Stimulated activated CD4-positive, alpha-beta T cell treated with anti-CD3 and anti-CD28 coated beads, Interleukin-12 subunit alpha, Interleukin-12 subunit beta, amount 100 ng/mL, for 4 hours (primary cell): ENCODE measurements around the gene CPED1.
"Not testable (repeated sequence)": the region's sequence is repeated elsewhere in the genome, so short reads cannot be mapped to it uniquely, and the experiment has no call there.

Source experiments
- DNase-seq: peaks from one replicate; pipeline ENCODE4 v3.0.0-alpha.2; 2020

CPED1 gene

GRCh38 chr7:121042899-121043298 lies 54.4 kb downstream of the CPED1 start:
- no peak for DNase-seq

- no peak for DNase-seq
Observed at GRCh38 chr7:121043314-121044234, 55.1 kb downstream of the CPED1 start.

DNA sequence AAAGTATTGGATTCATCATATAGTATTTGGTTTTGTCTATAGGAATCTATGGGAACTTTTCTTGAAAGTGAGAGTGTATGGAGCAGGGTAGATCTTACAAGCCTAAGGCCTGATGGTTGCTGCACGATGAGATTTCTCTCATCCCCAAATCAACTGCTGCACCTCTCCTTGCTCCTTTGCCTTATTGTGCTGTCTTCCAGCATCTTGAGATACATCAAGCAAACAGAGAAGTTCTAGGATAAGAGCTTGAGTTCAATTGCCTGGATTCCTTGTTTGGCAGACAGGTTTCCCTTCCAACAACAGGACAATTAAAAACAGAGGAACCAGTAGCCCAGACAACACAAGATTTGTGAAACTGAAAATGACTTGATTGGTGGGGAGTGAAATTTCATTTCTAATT lies 56.6 kb downstream of the CPED1 start:
- no peak for DNase-seq

GRCh38 chr7:121046009-121046408 lies 57.5 kb downstream of the CPED1 start:
- no peak for DNase-seq

GRCh38 chr7:121046893-121047468 lies 58.5 kb downstream of the CPED1 start:
- DNase-seq, result no peak

DNA sequence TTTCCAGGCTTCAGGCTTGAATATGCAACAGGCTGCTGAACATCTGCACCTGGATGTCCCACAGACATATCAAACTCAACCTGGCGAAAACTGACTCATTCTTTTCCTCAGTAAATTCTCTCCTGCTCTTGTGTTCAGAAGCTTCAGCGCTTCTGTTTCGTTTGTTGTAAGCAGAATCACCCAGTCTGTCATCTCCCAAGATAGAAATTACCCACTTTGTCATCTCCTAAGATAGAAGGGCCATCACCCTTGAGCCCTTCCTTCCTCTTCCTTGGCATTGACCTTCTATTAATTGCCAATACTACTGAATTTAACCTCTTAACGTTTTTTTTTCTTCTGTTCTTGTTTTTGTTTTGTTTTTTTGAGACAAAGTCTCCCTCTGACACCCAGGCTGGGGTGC lies 59.7 kb downstream of the CPED1 start:
- no peak for DNase-seq

DNA sequence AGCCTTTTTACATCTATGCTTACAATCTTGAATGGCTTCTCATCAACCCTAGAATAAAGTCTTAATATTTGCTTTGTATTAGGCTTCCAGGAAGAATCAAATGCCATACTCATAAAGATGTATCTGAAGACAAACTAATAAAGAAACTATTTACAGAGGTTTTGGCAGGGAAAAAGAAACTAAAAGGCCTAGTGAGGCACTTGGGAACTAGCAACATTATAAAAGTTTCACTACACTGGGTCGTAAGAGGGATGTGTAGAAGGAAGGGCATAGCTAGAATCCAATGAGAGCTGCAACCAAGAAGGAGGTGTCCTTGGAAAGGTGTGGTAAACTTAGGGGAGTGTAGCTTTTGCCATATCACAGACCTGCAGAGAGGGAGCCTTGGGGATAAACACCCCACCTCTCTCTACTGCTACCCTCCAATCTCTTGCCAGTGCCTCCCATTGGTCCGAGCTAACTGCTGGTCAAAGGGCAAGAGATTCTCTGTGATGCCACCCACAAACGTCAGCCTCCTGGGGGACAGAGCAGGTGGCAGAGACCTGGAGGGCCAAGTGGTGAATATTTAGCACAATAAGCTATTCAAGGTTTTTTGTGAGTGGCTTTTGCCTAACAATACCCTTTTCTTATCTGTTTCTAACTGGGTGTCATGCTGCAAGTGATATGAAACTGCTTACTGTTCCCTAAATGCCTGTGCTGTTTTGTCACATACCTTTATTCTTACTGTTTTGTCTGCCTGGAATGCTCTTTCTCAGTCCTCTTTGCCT lies 60.7 kb downstream of the CPED1 start:
- DNase-seq, result no peak

DNA sequence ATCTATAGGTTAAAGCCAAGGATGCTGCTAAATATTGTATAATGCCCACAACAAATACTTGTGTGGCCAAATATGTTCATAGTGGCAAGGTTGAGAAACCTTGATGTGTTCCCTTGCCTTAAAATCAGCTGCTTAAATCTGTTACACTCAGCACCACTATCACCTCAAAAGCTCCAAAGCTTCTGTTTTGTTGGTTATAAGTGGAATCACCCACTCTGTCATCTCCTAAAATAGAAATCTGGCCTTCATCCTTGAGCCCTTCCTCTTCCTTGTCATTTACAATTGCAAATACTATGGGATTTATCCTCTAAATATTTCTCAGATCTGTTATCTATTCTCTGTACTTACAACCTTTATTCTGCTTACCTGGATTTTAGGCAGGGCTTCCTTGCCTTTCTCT lies 61.4 kb downstream of the CPED1 start:
- no peak for DNase-seq

GRCh38 chr7:121053219-121053618 lies 64.7 kb downstream of the CPED1 start:
- no peak for DNase-seq

- no peak for DNase-seq
Observed at GRCh38 chr7:121054925-121055324, 66.4 kb downstream of the CPED1 start.

GRCh38 chr7:121057878-121058277 lies 69.4 kb downstream of the CPED1 start:
- DNase-seq, result no peak

- no peak for DNase-seq
Observed at GRCh38 chr7:121058975-121059374, 70.5 kb downstream of the CPED1 start.

- DNase-seq, result not testable (repeated sequence)
Observed at GRCh38 chr7:121059979-121060509, 71.5 kb downstream of the CPED1 start.

- DNase-seq, result no peak
Observed at GRCh38 chr7:121061677-121062582, 73.4 kb downstream of the CPED1 start.

GRCh38 chr7:121062671-121063279 lies 74.3 kb downstream of the CPED1 start:
- DNase-seq, result no peak

DNA sequence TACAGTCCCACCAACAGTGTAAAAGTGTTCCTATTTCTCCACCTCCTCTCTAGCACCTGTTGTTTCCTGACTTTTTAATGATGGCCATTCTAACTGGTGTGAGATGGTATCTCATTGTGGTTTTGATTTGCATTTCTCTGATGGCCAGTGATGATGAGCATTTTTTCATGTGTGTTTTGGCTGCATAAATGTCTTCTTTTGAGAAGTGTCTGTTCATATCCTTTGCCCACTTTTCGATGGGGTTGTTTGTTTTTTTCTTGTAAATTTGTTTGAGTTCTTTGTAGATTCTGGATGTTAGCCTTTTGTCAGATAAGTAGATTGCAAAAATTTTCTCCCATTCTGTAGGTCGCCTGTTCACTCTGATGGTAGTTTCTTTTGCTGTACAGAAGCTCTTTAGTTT lies 79.2 kb downstream of the CPED1 start:
- not testable (repeated sequence) for DNase-seq

DNA sequence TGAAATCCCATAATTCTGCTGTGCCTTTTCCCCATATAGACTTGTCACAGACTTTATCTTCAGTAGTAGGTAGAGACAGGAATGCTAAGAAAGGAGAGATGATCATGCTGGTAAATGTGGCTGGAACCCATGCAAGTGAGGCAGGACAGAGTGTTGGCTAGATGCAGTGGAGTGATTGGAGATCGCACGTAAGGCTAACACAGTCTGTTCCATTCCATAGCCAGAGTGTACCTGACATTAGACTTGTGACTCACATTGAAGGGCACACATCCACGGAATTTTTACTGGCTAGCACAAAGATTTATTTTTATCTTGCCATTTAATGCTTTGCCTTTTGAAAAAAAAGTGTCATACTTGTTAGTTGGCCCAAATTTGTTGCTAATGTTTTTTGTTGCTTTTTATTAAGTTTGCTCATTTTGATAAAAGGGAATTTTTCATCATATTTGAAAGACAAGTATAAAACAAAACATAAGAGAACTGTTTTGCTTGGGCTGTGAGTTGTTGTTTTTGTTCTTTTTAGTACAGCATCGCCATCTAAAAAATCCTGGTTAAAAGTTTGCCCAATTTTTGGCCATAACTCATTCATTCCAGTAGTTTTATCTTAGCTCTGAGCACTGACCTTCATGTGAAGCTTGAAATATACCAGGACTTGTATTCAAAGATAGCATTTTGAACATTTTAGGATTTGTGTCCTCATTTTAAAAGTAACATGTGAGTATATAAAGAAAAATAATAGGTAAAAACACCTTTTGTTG lies 81.0 kb downstream of the CPED1 start:
- DNase-seq, result no peak

- DNase-seq, result no peak
Observed at GRCh38 chr7:121071132-121071531, 82.6 kb downstream of the CPED1 start.

GRCh38 chr7:121071662-121072061 lies 83.2 kb downstream of the CPED1 start:
- no peak for DNase-seq

GRCh38 chr7:121072826-121073225 lies 84.3 kb downstream of the CPED1 start:
- DNase-seq, result no peak

DNA sequence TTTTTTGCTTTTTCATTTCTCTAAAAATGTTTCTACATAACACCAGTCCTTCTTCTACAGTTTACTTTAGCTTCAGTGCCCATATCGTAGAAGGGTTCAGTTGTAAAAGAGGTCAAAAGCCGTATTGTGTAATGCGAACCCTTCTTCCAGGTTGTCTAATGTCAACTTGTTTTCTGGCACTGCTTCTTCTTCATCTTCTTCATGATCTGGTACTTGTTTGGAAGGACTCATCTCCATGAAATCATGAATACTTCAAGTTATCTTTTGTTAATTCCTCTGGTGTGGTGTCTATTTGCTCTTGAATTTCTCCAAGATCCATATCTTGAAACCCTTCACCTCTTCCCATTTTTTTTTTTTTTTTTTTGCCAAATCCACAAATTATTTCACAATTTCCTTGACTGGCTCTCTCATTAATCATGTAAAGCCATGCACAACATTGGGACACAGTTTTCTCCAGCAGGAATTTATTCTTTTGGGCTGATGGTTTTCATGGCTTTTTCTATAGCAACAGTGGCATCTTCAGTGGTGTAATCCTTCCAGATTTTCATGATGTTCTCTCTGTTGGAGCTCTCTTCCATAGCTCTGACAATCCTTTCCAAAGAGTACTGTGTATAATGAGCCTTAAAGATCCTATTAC lies 85.1 kb downstream of the CPED1 start:
- DNase-seq, result no peak
